PC-3 (cell line): ENCODE data around the gene SOST. TPM values are rescaled to one million over a fixed set of nuclear protein-coding genes. Genes with fewer than 3 reads are reported as not detected.

Experiments
- ATAC-seq: fragments of 200-7000 bp; cut with Tn5 transposase; 2 replicates; pipeline ENCODE4 v1.9.1; 2020; ENCODE audit warnings: mild to moderate bottlenecking, moderate library complexity
- BruUV-seq: library from RNA; stranded (reverse); fragments of 400-500 nt; replicated peaks from 2 replicates; lab custom pipeline; 2021; lab: Mats Ljungman, UMichigan
- CTCF ChIA-PET: fragments of 300-600 bp; sonication (Branson Sonifier 250); formaldehyde crosslinking; loops from one replicate; lab custom pipeline; 2022; ENCODE audit warnings: antibody characterized with exemption; lab: Charles Lee
- POLR2A ChIA-PET: fragments of 300-600 bp; sonication (Branson Sonifier 250); formaldehyde crosslinking; loops from one replicate; lab custom pipeline; 2022; ENCODE audit warnings: antibody characterized with exemption; ENCODE audit not compliant: unreplicated experiment; lab: Charles Lee
- DNase-seq: peaks from one replicate; pipeline ENCODE4 v3.0.0-alpha.2; 2015
- H2AFZ ChIP-seq: fragments of 300-600 bp; sonication (generic); 2 replicates; pipeline ENCODE4 v1.6.0; 2016; ENCODE audit warnings: antibody characterized with exemption, low read length
- H3F3A ChIP-seq: fragments of 300-600 bp; sonication (generic); one replicate; pipeline ENCODE4 v1.6.0; 2017; ENCODE audit warnings: antibody characterized with exemption, low read length, control low read depth, mild to moderate bottlenecking; ENCODE audit not compliant: unreplicated experiment
- H3K27ac ChIP-seq: fragments of 300-600 bp; sonication (generic); 2 replicates; pipeline ENCODE4 v1.5.1; 2016; ENCODE audit warnings: mild to moderate bottlenecking, low read length
- H3K27me3 ChIP-seq: fragments of 300-600 bp; sonication (generic); 2 replicates; pipeline ENCODE4 v1.6.1; 2016; ENCODE audit warnings: low read length, mixed read lengths
- H3K36me3 ChIP-seq: fragments of 300-600 bp; sonication (generic); 2 replicates; pipeline ENCODE4 v1.6.1; 2016; ENCODE audit warnings: low read depth, mixed run types, low read length, mixed read lengths
- H3K4me1 ChIP-seq: fragments of 300-600 bp; sonication (generic); 2 replicates; pipeline ENCODE4 v1.5.1; 2016; ENCODE audit warnings: low read length; ENCODE audit not compliant: insufficient read depth
- H3K4me2 ChIP-seq: fragments of 300-600 bp; sonication (generic); 2 replicates; pipeline ENCODE4 v1.6.0; 2016; ENCODE audit warnings: low read length
- H3K4me3 ChIP-seq: fragments of 300-600 bp; sonication (generic); 2 replicates; pipeline ENCODE4 v1.5.1; 2016; ENCODE audit warnings: mild to moderate bottlenecking, low read length, mixed read lengths
- H3K79me2 ChIP-seq: fragments of 300-600 bp; sonication (generic); 2 replicates; pipeline ENCODE4 v1.6.1; 2017; ENCODE audit warnings: low read length, mixed read lengths
- H3K9ac ChIP-seq: fragments of 300-600 bp; sonication (generic); 2 replicates; pipeline ENCODE4 v1.6.0; 2016; ENCODE audit warnings: mild to moderate bottlenecking, low read length
- H3K9me2 ChIP-seq: fragments of 300-600 bp; sonication (generic); replicated peaks from 2 replicates; pipeline ENCODE4 v1.6.1; 2016; ENCODE audit warnings: mixed run types, low read length, mixed read lengths
- H3K9me3 ChIP-seq: fragments of 300-600 bp; sonication (generic); 2 replicates; pipeline ENCODE4 v1.6.1; 2016; ENCODE audit warnings: low read length, mixed read lengths
- H4K20me1 ChIP-seq: fragments of 300-600 bp; sonication (generic); 2 replicates; pipeline ENCODE4 v1.6.1; 2016; ENCODE audit warnings: low read length, mixed read lengths
- CTCF ChIP-seq: fragments of 300-600 bp; sonication (generic); conservative IDR thresholded peaks from 2 replicates; pipeline ENCODE4 v1.5.1; 2017; ENCODE audit warnings: antibody characterized with exemption, low read depth, mild to moderate bottlenecking, low read length
- EZH2 ChIP-seq: fragments of 300-600 bp; sonication (generic); IDR thresholded peaks from one replicate; pipeline ENCODE4 v1.6.1; 2017; ENCODE audit warnings: antibody characterized with exemption, mild to moderate bottlenecking, low read length; ENCODE audit not compliant: unreplicated experiment
- EZH2phosphoT487 ChIP-seq: fragments of 300-600 bp; sonication (generic); IDR thresholded peaks from 2 replicates; pipeline ENCODE4 v1.6.1; 2018; ENCODE audit warnings: mild to moderate bottlenecking, antibody characterized with exemption, low read length, borderline replicate concordance
- intact Hi-C: fragments of 100-400 bp; cut with micrococcal nuclease; formaldehyde crosslinking; loops from 2 replicates; pipeline ENCODE4 v1.9.0; 2023
- total RNA-seq: library from RNA; depleted of rRNA; stranded (reverse); fragments of >200 nt; gene quantifications from 2 replicates; pipeline ENCODE4 v1.2.3, GENCODE V29; 2014

Gene SOST
- total RNA-seq, 1 experiment from 2014 or later = not detected

GRCh38 chr17:43767713-43768059, 9.1 kb upstream of the SOST start:
- ChIA-PET POLR2A (no interaction called here), CTCF (interaction anchor here (1.2 to 1.3 kb wide), 2 partner anchors 74 to 78 kb away, joined by 5 read pairs; no protein-coding TSS in a partner anchor)

GRCh38 chr17:43767053-43767712, 8.6 kb upstream of the SOST start:
- intact Hi-C loops = loop anchor here (1.0 kb wide), 1 partner anchor 79 kb away; no protein-coding TSS in a partner anchor
- H3K9me2 ChIP-seq = no peaks in the 10 kb centered on the region
- ATAC-seq (no peak), DNase-seq (no peak)
- no peaks in the 10 kb centered on the region for H3K79me2 ChIP-seq
- POLR2A ChIA-PET = interaction anchor here (0.5 kb wide), 1 partner anchor 13 kb away, joined by 17 read pairs; the partner anchor contains the start of gene CFAP97D1
- H3K4me2 ChIP-seq = no peak overlapping the region
- no peaks in the 10 kb centered on the region for H3K27me3 ChIP-seq
- peaks cover 16% of the 10 kb centered on the region; the same call in 1 of the 2 replicates for H3K36me3 ChIP-seq
- BruUV-seq = no TSS peak
- H4K20me1 ChIP-seq = no peaks in the 10 kb centered on the region
- CTCF ChIA-PET = interaction anchor here (1.2 to 1.3 kb wide), 2 partner anchors 73 to 79 kb away, joined by 5 read pairs; no protein-coding TSS in a partner anchor
- no peaks in the 10 kb centered on the region for H3K4me1 ChIP-seq
- H2AFZ ChIP-seq = no peak overlapping the region
- TF ChIP-seq CTCF = no peak
- TF ChIP-seq EZH2phosphoT487 = no peak
- no peak for TF ChIP-seq EZH2
- no peak overlapping the region for H3K27ac ChIP-seq
- H3K9me3 ChIP-seq = no peaks in the 10 kb centered on the region
- no peaks in the 10 kb centered on the region for H3F3A ChIP-seq
- H3K4me3 ChIP-seq = no peak overlapping the region
- no peak overlapping the region for H3K9ac ChIP-seq

More at GRCh38 chr17:43767713-43768059, 9.1 kb upstream of the SOST start:
- Histone ChIP-seq H3K4me1 (no peaks in the 10 kb centered on the region), H3K9ac (no peak overlapping the region), H3K36me3 (peaks cover 21% of the 10 kb centered on the region; the same call in 1 of the 2 replicates), H3F3A (no peaks in the 10 kb centered on the region), H3K9me2 (no peaks in the 10 kb centered on the region), H4K20me1 (no peaks in the 10 kb centered on the region), H3K9me3 (no peaks in the 10 kb centered on the region), H3K4me2 (no peak overlapping the region), H3K79me2 (no peaks in the 10 kb centered on the region), H3K27me3 (no peaks in the 10 kb centered on the region), H3K4me3 (no peak overlapping the region), H2AFZ (no peak overlapping the region), H3K27ac (no peak overlapping the region)
- intact Hi-C loops = loop anchor here (1.0 kb wide), 1 partner anchor 79 kb away; no protein-coding TSS in a partner anchor
- DNase-seq (no peak), ATAC-seq (no peak)
- TF ChIP-seq CTCF = no peak
- no peak for TF ChIP-seq EZH2
- TF ChIP-seq EZH2phosphoT487 = no peak
- BruUV-seq = TSS peak; percentile 9
